ENCODE results near the gene RMDN2. TPM values are rescaled to one million over a fixed set of nuclear protein-coding genes. Genes with fewer than 3 reads are reported as not detected.

The RMDN2 gene
- polyA plus RNA-seq, 3 donors, result 7.0 to 14.3 (median 10.7) TPM

- peaks cover 22% of the 10 kb centered on the region for H3K4me1 Mint-ChIP-seq
- H3K27ac Mint-ChIP-seq, result no peak overlapping the region
- no peak overlapping the region for H3K27ac ChIP-seq (ENCODE audit: low read depth in 1 of 2, low read length in 2 of 2)
- H3K4me2 ChIP-seq (replicated peaks; ENCODE audit: extremely low read depth, low read length, poor library complexity, severe bottlenecking), result no peak overlapping the region
- H3K36me3 Mint-ChIP-seq, result no peaks in the 10 kb centered on the region
- no peaks in the 10 kb centered on the region for H3K9me3 Mint-ChIP-seq
- TF ChIP-seq CTCF (IDR thresholded peaks at IDR 0.05), result no peak
- H3K4me1 ChIP-seq (ENCODE audit: control insufficient read depth in 1 of 2, insufficient read depth in 2 of 2, low read length in 2 of 2), result peaks cover 10 to 23% of the 10 kb centered on the region in 2 donors
- H3K79me2 ChIP-seq (ENCODE audit: insufficient read depth, low read length), result no peaks in the 10 kb centered on the region
- WGBS (ENCODE audit: insufficient coverage), result no CpG with 5 or more reads among the region's 5 CpGs
- no peak overlapping the region for H3K4me3 Mint-ChIP-seq
- H3K27me3 Mint-ChIP-seq (ENCODE audit: low read depth in 3 of 3), result no peaks in the 10 kb centered on the region
- no peaks in the 10 kb centered on the region for H3K36me3 ChIP-seq (replicated peaks in 1 of 2; ENCODE audit: control insufficient read depth in 1 of 2, insufficient read depth in 2 of 2, low read length in 2 of 2)
- intact Hi-C loops (cut with micrococcal nuclease), result no loop called here
- H3K4me3 ChIP-seq (replicated peaks in 1 of 3; ENCODE audit: low read depth in 2 of 3, low read length in 3 of 3), result no peak overlapping the region
- H2AFZ ChIP-seq (ENCODE audit: insufficient read depth, low read depth, low read length, poor library complexity, severe bottlenecking), result no peak overlapping the region
- no peak for DNase-seq
- no peaks in the 10 kb centered on the region for H4K20me1 ChIP-seq (ENCODE audit: insufficient read depth, low read length)
- no peaks in the 10 kb centered on the region for H3K9me3 ChIP-seq (replicated peaks in 1 of 2; ENCODE audit: control insufficient read depth in 1 of 2, insufficient read depth in 1 of 2, low read length in 2 of 2)
- no peaks in the 10 kb centered on the region for H3K27me3 ChIP-seq (ENCODE audit: control insufficient read depth in 2 of 2, insufficient read depth in 2 of 2, low read length in 2 of 2)
- H3K9ac ChIP-seq (ENCODE audit: insufficient read depth, low read length, poor library complexity, severe bottlenecking), result no peak overlapping the region
Observed at GRCh38 chr2:37907501-37908225, 17.4 kb upstream of the RMDN2 start.

- H3K4me1 ChIP-seq (ENCODE audit: control insufficient read depth in 1 of 2, insufficient read depth in 2 of 2, low read length in 2 of 2), result peaks cover 10 to 16% of the 10 kb centered on the region in 2 donors
- no peaks in the 10 kb centered on the region for H4K20me1 ChIP-seq (ENCODE audit: insufficient read depth, low read length)
- no peaks in the 10 kb centered on the region for H3K79me2 ChIP-seq (ENCODE audit: insufficient read depth, low read length)
- no peaks in the 10 kb centered on the region for H3K9me3 ChIP-seq (replicated peaks in 1 of 2; ENCODE audit: control insufficient read depth in 1 of 2, insufficient read depth in 1 of 2, low read length in 2 of 2)
- H3K36me3 ChIP-seq (replicated peaks in 1 of 2; ENCODE audit: control insufficient read depth in 1 of 2, insufficient read depth in 2 of 2, low read length in 2 of 2), result no peaks in the 10 kb centered on the region
- Mint-ChIP-seq H3K4me1 (peaks cover 28% of the 10 kb centered on the region), H3K27me3 (ENCODE audit: low read depth in 3 of 3) (no peaks in the 10 kb centered on the region), H3K9me3 (no peaks in the 10 kb centered on the region), H3K36me3 (no peaks in the 10 kb centered on the region), H3K27ac (peak overlapping the region in 4 of 7 donors; percentile 14 to 75 (median 46)), H3K4me3 (no peak overlapping the region)
- TF ChIP-seq CTCF (IDR thresholded peaks at IDR 0.05), result no peak
- intact Hi-C loops (cut with micrococcal nuclease), result no loop called here
- H3K4me2 ChIP-seq (replicated peaks; ENCODE audit: extremely low read depth, low read length, poor library complexity, severe bottlenecking), result peak overlapping the region; percentile 44
- H3K4me3 ChIP-seq (replicated peaks in 1 of 3; ENCODE audit: low read depth in 2 of 3, low read length in 3 of 3), result no peak overlapping the region
- H2AFZ ChIP-seq (ENCODE audit: insufficient read depth, low read depth, low read length, poor library complexity, severe bottlenecking), result no peak overlapping the region
- no peak overlapping the region for H3K9ac ChIP-seq (ENCODE audit: insufficient read depth, low read length, poor library complexity, severe bottlenecking)
- no peaks in the 10 kb centered on the region for H3K27me3 ChIP-seq (ENCODE audit: control insufficient read depth in 2 of 2, insufficient read depth in 2 of 2, low read length in 2 of 2)
- no peak overlapping the region for H3K27ac ChIP-seq (ENCODE audit: low read depth in 1 of 2, low read length in 2 of 2)
- 71% methylated on average over 1 of the region's 4 CpGs for WGBS (ENCODE audit: insufficient coverage)
- DNase-seq, result peak in 2 of 3 donors; percentile 34 to 53
Observed at GRCh38 chr2:37911296-37911873, 13.7 kb upstream of the RMDN2 start.

Data from CD14-positive monocyte (primary cell).